ENCODE measurements around the gene OSR1.
A peak's percentile ranks its signal among the peaks of the same experiment; 100 is the strongest.

OSR1 gene

DNA sequence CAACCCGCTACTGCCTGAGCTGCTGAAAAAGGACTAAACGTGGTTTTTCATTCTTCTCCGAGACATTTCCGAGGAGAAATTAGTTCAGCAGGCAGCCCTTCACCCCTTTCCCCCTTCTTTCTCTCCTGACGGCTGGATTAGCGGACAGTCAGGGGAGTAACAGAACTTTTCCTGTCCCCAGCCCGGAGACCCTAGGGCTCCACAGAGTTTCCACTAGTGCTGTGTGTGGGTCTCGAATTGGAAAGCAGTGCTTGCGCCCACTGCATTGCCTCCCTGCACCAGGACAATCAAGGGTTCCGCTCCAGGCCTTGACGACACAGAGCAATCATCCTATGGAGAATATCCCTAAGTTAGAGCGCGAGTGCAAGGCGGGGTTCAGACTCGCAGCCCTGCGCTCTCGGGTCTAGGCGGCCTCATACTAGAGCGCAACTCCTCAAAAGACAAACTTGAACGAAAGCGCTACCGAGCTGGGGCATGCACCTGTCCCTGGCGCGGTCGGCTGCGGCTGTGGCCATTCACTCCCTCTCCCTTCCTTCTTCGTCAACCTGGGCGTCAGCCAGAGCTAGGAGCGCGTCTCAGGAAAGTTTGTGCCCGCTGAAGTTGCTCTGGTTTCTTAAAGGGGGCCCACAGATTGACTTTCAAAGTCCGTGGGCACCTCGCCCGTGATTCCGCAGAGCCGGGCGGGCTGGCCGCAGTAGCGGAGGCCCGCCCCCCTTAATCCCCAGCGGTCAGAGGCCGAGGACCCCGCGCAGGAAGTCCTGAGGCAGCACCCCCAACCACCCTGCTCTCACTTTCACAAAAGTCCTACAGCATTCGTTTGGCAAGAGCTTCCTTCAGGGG, 801 bp downstream of the OSR1 start:
- no peak for DNase-seq

DNA sequence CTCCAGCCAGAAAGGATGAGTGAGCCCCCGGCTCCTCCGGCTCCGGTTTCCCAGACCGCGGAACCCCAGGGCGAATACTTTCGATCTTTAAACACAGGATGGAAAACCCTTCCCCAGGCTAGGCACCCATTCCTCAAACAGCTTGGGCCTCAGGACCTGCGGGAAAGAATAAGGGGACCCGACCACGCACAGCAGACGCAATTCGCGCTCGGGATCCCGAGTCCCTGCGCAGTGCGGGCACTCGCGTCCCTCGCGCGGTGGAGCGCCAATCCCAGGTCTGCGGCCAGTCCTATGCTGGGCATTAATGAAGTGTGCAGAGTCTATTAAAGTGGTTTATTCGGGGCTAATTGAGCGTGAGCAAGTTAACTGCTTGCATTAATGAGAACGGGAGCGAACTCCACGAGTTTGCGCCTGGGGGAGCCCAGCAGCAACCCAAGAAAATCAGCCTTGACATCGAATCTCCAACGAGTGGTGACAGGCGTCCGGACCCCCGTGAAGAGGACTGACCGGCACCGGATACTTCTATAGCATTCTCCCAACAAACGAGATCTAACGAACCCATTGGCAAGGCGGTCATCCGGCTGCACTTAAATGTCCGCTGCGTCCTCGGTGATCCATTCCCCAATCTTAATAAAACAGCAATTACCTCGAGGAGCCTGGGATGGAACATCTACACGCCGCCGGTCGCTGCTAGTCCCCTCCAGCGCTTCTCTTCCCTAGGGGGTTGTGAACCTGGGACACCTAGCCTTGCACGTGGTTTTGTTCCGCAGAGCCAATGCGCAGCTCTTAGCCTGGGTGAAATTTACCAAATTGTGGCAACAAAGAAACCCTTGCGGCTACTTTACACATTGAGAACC, 1.6 kb downstream of the OSR1 start:
- DNase-seq: no peak

DNA sequence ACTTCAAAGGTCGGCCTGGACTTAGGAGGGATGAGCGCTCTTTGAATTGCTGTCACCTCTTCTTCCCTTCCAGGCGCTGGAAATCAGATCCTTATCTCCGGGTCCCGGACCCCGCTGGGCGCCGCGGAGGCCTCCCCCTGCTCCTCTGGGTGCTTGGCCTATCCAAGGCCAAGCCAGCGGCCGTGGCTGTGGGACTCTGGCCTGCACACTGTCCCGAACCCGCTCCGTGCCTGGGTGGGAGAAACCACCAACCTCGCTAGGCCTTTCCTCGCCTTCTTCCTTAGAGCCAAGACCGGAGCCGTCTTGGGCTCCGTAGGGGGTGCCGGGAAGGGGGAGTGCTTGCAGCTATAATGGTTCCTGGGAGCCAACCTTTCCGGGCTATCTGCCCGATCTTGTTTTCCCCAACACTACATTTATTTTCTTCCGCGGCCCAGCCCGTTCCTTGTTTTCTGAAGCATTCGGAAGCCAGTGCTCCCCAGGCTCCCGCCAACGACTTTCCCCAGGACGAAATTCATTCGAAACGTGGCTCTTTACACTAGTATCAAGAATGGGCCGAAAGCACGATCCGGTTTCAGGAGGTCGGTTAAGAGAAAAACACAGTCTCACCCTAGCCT, 2.4 kb downstream of the OSR1 start:
- no peak for DNase-seq

DNA sequence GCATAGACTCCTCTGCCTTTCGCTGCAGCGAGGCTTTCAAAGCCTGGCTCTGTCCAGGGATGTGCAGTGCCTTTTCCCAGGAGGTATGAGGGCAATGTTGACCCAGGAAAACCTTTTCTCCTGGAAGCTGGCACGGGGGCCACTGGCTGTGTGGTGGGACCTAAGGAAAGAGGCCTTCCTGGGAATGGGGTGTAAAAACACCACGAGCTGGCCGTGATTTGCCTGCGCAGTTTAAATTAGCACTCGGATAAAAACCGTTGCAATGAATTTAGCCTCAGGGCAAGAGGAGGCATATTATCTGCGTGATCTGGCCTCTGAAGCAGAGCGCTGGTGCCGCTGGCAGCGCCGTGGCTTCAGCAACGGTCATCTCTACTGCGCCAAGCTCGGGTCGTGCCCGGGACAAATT, 3.0 kb downstream of the OSR1 start:
- no peak for DNase-seq

DNA sequence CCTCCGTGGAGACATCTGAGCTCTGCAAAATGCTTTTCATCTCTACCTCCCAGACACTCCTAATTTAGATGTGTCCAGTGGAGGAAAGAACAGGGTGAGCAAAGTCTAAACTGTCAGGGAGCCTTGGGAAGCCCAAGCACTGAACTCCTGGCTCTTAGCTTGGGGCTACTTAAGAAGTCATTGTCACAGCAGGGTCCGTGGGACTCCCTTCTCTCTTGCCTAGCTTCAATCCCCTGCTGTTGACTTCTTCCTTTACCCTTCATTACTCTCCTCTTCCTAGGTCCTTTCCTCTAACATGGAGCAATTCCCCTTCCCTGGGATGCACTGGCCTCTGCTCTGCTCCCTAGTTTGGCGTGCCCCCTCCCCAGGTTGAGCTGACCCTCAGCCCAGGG, 3.4 kb downstream of the OSR1 start:
- no peak for DNase-seq

DNA sequence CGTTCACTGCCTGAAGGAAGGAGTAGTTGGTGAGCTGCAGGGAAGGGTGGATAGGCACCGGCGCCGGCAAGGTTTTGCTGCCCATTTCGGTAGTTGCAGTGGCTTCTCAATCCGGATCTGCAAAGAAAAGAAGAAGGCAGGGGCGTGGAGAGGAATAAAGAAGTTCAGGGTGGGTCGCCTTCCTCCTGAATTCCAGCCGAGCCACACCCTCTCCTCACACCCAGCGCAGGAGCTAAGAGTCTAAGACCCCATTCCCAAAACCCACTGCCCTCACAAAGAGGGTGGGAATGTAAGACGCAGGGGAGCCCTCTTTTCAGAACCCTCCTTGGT, 4.7 kb downstream of the OSR1 start:
- no peak for DNase-seq

DNA sequence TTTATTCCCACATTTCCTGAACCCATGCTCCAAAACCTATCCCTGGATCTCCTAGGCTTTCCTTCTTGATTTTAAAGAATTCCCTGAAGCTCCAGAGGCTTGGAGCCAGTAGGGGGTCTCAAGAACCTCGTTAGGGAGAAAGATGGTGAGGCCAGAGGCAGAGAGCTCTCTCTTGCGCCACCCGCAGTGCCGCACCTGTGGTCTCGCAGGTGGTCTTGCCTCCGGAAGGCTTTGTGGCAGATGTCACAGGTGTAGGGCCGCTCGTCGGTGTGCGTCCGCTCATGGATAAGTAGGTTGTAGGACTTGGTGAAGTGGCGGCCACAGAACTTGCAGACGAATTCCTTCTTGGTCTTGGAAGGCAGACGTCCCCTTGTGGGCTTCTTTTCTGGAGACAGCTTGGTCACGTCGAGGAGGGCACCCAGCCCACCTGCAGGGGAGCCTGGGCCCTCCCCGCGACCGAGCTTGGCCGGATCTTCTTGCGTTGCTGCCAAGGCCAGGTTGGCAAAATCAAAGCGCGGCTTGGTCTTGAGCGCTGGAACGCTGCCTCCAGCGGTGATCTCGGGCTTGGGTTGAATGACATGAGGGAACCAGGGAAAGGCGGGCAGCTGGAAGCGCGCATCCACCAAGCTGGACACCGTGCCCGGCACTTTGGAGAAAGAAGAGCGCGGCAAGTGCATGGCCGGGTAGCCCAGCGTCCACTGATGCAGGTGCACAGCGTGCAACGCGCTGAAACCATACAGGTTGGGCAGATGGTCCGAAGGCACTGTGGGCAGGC, 5.3 kb downstream of the OSR1 start:
- no peak for DNase-seq

DNA sequence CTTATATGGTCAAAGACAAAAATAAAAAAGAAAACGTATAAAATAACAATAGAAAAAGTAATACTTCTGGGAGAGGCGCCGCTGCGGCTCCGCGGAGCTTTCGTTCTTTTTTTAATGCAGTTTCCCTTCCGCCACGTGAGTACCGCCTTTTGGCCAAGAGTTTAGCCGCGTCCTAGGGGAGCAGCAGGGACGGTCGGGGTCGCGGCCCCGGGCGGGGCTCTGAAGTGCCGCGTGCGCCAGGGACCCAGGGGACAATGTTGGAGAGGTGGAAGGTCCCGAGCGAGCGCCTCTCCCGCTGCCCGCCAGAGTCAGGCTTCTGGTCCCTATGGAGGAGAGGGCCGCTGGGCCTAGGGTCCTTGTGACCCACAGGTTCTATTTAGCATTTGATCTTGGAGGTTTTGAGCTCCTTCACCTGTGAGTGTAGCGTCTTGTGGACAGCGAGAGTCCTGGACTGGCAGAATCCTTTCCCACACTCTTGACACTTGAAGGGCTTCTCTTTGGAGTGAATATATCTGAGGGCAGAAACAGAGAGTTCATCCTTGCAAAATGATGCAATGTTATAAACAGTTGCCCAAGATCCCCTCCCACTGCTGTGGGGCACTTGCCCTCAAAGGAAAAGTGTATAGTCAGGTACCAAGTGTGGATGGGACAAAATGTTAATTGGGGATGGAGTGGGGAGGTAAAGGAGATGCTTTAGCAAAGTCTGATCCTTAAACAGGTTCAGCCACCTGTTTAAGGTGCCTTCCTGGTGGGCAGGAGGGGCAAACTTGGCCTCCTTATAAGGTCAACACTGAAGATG, 6.3 kb downstream of the OSR1 start:
- DNase-seq: no peak

DNA sequence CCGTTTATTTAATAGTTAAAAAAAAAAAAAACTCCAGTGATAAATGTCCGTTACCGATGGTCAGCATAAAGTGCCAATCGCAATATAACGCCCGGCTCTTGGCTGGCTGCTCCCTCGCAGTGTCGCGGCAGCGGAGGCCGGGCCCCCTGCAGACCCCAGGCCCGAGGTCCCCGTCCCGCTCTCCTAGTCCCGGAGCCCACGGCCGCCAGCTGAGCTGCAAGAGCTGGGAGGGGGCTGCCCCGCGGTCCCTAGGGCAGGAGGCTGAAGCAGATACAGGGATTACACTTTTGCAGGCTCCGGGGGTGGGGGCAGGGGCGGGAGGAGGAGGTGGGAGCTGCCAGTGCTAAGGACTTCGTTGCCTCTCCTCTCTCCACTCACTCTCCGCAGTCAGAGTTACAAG, 6.9 kb downstream of the OSR1 start:
- DNase-seq: no peak

DNA sequence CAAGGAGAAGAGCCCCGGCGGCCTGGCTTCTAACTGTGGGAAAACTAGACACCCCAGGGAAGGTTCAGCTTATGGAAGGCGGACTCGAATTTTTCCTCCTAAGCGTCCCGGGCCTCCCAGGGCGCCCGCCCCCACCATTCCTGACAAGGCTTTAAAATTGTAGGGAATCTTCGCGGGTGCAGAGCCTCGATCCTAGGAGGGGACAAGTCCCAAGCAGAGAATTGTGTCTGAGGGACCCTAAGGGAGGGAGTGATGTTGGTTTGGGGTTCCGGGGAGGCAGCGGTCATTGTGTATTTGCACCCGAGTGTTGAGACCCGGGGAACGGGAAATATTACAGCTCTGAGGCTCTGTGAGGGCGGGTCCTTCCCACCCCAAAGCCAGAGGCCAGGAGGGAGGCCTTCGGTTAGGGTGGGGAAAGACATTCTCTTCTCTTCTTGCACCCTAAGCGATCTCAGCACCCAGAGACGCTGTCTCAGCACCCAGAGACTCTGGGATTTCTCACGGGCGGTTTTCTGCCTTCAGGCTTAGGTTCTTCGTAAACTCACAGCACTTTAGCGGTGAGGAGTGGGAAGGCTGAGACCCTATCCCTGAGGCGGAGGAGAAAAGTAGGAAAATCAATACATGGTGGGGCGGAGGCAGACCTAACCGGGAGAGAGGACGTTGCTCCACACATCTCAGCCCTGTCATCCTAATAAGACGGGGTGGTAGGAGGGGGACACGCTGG, 7.6 kb downstream of the OSR1 start:
- DNase-seq: no peak

DNA sequence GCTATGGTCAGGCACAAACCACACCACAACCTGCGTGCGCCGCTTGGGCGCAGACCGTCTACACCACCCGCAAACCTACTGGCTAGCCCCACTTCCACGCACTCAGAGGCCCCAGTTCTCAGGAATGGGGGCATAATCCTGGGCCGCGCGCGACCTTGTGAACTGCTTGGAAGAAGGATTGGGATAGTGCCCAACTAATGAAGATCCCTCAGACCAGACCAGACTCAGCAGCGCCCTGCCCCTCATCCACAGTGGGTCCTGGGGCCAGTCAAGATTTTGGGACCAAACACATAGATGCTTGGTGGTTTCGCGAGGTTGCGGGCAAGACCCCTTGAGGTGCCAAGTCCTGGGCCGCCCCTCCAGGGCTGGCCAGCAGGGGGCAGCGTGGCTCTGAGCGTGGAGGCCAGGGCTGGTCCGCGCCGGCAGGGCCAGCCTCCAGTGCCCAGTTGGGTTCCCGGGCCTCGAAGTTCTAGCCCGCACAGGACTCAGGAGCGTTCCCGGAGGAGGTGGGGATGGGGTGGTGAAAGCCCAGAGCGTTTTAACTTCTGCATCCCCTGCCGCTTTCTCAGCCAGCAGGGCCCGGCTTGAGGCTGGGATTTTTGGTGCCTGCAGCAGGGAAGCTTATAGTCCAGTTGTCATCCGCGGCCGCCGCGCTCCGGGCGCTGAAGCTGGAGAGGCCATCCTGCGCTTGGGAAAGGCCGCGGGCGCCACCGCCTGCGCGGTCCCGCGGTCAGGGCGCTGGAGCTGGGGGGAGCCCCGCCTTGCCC, 8.3 kb downstream of the OSR1 start:
- no peak for DNase-seq

DNA sequence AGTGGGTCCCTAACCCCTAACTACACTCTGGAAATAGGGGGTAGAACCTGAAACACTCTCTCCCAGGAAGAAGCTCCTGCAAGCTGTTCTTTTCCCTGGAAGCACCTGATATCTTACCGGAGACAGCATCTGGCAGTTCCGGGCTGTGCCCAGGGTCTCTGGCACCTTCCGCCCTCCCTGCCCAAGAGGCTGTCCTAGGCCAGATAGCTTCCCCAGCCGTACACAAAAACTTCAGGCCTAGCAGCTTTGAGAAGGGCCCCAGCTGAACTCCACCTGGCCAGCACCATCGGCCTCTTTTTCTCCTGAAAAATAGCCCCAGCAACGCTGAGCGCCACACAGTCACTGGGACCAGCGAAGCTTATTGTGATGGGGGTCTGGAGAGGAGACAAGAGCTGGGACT, 9.7 kb downstream of the OSR1 start:
- no peak for DNase-seq

DNA sequence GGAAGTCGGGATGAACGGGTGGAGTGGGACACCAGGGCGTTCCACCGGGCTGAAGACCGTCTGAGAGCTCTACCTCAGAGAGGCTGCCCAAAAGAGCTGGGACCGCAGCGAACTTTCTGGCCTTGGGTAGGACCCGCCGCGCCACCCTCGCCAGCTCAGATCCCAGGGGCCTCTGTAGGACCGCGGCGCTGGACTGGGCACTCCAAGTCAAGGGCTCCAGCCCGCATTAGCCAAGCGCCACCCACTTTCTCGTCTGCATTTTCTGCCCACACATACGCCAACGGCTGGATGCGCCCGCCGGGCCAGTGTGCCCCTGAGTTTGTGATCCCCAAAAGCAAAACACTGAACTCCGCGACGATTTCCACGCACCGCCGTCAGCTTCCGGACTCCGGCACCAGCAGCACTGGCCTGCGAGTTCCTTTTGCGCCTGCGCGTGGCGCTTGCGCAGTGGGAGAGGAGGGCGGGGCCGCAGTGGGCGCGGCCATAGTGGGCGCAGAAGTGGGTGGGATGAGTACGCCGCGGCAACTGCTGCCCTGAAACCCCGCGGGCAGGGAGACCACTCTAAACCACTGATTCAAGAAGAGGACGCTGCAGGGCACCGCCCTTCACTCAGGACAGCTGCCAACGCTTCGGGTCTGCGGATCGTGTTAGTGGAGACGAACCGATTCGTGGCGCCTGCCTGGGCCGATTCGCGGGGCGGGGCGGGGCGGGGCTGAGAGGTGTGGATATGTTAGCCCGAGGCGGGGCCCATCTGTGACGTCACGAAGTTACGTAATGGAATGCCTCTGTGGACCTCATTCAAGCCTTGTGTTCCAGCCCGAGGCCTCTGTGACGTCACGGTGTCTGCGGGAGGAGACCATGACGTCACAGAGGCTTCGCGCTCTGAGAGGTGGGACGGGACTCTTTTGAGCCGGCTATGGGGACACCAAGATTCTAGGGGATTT, 10.5 kb downstream of the OSR1 start:
- DNase-seq: peak; percentile 94

DNA sequence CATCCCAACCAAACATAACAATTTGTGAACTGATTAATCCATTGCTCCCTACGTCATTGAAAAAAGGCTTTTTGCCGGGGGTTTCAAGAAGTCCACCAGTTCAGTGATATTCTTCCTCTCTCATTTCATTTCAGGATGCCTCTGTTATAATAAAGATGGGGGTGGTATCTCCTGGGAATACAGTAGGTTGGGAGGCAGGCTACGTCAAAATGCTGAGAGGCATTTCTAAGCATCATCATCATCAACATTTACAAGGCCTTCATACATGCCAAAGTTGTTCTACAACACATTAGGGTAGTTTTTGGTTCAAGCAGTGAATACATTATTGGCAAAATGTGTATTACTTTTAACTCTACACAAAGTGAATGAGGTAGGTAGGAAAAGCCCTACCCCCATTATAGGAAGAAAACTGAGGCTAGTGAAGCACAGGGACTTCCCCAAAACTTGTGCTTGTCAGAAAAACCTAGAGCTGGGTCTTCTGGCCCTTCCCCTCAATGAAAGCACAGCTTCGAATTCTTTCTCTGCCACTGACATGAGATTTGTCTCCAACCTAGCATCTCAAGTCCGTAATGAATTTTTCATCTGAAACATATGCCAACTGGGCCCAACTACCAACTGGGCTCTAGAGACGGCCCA, 11.3 kb downstream of the OSR1 start:
- no peak for DNase-seq

DNA sequence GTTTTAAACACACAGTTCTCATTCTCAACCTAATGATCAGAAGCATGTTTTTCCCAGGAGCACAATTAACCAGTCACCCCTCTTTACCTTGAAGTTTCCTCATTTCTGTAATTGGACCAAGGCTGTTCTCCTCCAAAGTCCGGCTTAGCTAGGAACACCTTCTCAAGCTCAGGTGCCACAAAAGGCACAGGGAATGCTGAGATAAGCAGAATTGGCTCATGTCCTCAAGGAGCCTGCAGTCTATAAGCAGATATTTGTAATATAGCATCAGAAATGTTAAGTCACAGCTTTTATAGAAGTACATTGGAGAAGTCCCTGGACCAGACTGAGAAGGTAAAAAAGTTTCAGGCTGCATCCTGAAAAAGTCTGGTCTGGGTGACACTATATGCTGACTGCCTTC, 20.7 kb downstream of the OSR1 start:
- DNase-seq: no peak

DNA sequence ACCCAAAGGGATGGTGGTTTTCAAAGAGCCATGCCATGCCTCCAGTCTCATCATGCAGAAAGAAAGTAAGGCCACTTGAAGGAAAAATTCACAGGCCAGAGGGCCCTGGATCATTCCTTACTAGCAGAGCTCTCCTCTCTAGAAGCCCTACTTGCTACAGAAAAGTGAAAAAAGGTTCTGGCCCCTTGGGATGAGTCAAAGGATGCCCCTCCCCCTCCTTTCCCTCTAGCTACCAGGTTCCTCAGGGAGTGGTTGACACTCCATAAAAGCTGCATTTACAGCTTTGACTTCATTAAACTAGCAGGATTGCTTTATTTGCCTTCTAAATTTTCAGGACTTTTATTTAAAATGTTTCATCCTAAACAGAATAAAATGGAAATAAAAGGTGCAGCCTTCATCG, 21.2 kb downstream of the OSR1 start:
- no peak for DNase-seq

DNA sequence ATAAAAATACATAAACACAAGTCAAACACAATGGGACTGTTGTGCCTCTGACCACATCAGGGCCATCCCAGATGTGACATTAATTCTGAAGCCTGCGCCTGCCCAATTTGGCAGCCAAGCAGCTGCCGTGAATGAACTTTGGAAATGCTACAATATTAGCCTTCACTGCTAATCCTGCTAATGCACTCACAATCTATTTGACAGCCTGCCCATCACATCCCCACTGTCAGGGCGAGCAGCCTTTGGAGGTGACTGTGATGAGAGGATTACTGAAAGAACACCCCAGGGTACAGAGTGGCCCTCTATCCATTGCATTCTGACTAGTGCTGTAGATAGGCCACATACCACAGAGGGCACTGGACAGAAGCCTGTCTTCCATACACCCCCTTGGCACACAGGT, 21.6 kb downstream of the OSR1 start:
- no peak for DNase-seq

DNA sequence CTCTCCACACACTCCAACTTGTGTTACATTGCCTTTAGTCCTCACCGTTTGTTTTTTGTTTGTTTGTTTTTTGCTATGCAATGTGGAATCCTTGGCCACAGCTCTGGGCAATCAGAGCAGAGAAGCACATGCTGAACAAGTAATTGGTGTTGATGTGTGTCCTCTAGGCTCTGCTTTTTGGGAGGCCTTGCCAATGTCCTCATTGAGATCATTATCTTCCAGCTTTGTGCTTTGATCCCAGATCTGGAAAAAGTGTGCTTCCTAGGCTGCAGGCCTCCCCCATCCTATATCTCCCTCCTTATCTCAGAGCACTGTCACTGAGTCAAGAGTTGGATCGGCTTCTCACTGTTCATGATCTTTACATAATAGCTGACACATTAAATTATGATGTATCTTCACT, 25.9 kb downstream of the OSR1 start:
- no peak for DNase-seq

DNA sequence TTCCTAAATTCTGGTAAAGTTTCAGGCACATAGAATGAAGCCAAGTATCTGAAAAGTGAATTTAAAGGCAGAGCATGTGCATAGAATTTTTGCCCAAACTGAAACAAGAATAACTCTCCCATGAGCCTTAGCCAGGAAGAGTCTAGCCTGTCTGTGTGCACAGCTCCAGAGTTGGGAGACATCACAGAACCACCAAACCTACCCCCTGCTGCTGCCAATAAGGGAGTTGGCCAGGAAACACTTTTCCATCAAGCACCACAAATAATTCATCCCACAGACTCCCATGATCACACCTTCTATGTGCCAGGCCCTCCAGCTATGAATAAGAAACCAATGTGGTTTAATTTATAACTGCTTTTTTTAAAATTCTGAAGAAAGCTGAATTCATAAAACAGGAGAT, 27.0 kb downstream of the OSR1 start:
- DNase-seq: no peak

Data from NCI-H1694 treated with DMSO at 0.1 percent for 48 hours (cell line).